Parathyroid adenoma (tissue), 2 donors: Measurements from ENCODE around the gene DNAI1.

Experiments used
- H2AFZ ChIP-seq: fragments of 300-600 bp; sonication (generic); one replicate; pipeline ENCODE4 v1.7.0; 2017; ENCODE audit warnings: antibody characterized with exemption, mild to moderate bottlenecking
- H3K27ac ChIP-seq: fragments of 300-600 bp; sonication (generic); one replicate; pipeline ENCODE4 v1.7.0; 2017
- H3K27me3 ChIP-seq: fragments of 300-600 bp; sonication (generic); one replicate; pipeline ENCODE4 v1.7.0; 2017; ENCODE audit warnings: low read length; ENCODE audit not compliant: control insufficient read depth, insufficient read depth
- H3K36me3 ChIP-seq: fragments of 300-600 bp; sonication (generic); one replicate; pipeline ENCODE4 v1.7.0; 2017; ENCODE audit warnings: low read length; ENCODE audit not compliant: control insufficient read depth, insufficient read depth
- H3K4me1 ChIP-seq: fragments of 300-600 bp; sonication (generic); one replicate; pipeline ENCODE4 v1.7.0; 2017; ENCODE audit warnings: control low read depth
- H3K4me2 ChIP-seq: fragments of 300-600 bp; sonication (generic); one replicate; pipeline ENCODE4 v1.7.0; 2017; ENCODE audit warnings: low read length
- H3K4me3 ChIP-seq: fragments of 300-600 bp; sonication (generic); one replicate; pipeline ENCODE4 v1.7.0; 2017; ENCODE audit warnings: low read depth, low read length
- H3K79me2 ChIP-seq: fragments of 300-600 bp; sonication (generic); one replicate; pipeline ENCODE4 v1.7.0; 2017; ENCODE audit warnings: control low read depth
- H3K9ac ChIP-seq: fragments of 300-600 bp; sonication (generic); one replicate; pipeline ENCODE4 v1.7.0; 2017; ENCODE audit warnings: mild to moderate bottlenecking
- H3K9me3 ChIP-seq: fragments of 300-600 bp; sonication (generic); one replicate; pipeline ENCODE4 v1.7.0; 2017; ENCODE audit warnings: low read length; ENCODE audit not compliant: control insufficient read depth
- CTCF ChIP-seq: fragments of 300-600 bp; sonication (generic); IDR thresholded peaks from one replicate; pipeline ENCODE4 v1.7.0; 2017; ENCODE audit warnings: antibody characterized with exemption, mild to moderate bottlenecking
- donor health status: primary hyperparathyroidism.

DNAI1 gene

GRCh38 chr9:34558919-34559623 is 100.5 kb downstream of the DNAI1 start:
- Histone ChIP-seq H3K4me2 (no peak overlapping the region), H3K27me3 (no peaks in the 10 kb centered on the region), H2AFZ (peak overlapping the region; percentile 76), H3K79me2 (no peaks in the 10 kb centered on the region), H3K36me3 (no peaks in the 10 kb centered on the region), H3K9me3 (no peaks in the 10 kb centered on the region), H3K9ac (no peak overlapping the region), H3K4me1 (peaks cover 17% of the 10 kb centered on the region), H3K27ac (peak overlapping the region; percentile 72), H3K4me3 (no peak overlapping the region)
- no peak for TF ChIP-seq CTCF

GRCh38 chr9:34559624-34560455 is 101.2 kb downstream of the DNAI1 start:
- Histone ChIP-seq H3K27ac (peak overlapping the region; percentile 72), H3K4me2 (no peak overlapping the region), H2AFZ (peak overlapping the region; percentile 76), H3K79me2 (no peaks in the 10 kb centered on the region), H3K4me1 (peaks cover 17% of the 10 kb centered on the region), H3K9ac (no peak overlapping the region), H3K36me3 (no peaks in the 10 kb centered on the region), H3K27me3 (no peaks in the 10 kb centered on the region), H3K4me3 (no peak overlapping the region), H3K9me3 (no peaks in the 10 kb centered on the region)
- no peak for TF ChIP-seq CTCF

- H3K4me3 ChIP-seq, result no peak overlapping the region
- H2AFZ ChIP-seq, result no peak overlapping the region
- no peaks in the 10 kb centered on the region for H3K9me3 ChIP-seq
- H3K79me2 ChIP-seq, result no peaks in the 10 kb centered on the region
- H3K4me1 ChIP-seq, result peaks cover 17% of the 10 kb centered on the region
- TF ChIP-seq CTCF, result no peak
- no peak overlapping the region for H3K4me2 ChIP-seq
- no peaks in the 10 kb centered on the region for H3K36me3 ChIP-seq
- no peak overlapping the region for H3K27ac ChIP-seq
- H3K9ac ChIP-seq, result no peak overlapping the region
- no peaks in the 10 kb centered on the region for H3K27me3 ChIP-seq
Observed at GRCh38 chr9:34560599-34561214, 102.1 kb downstream of the DNAI1 start.

GRCh38 chr9:34562135-34562745 is 103.6 kb downstream of the DNAI1 start:
- H3K27ac ChIP-seq, result no peak overlapping the region
- peaks cover 17% of the 10 kb centered on the region for H3K4me1 ChIP-seq
- no peaks in the 10 kb centered on the region for H3K27me3 ChIP-seq
- H3K79me2 ChIP-seq, result no peaks in the 10 kb centered on the region
- TF ChIP-seq CTCF, result peak; percentile 10
- no peak overlapping the region for H2AFZ ChIP-seq
- H3K4me3 ChIP-seq, result no peak overlapping the region
- no peaks in the 10 kb centered on the region for H3K36me3 ChIP-seq
- no peak overlapping the region for H3K9ac ChIP-seq
- no peak overlapping the region for H3K4me2 ChIP-seq
- no peaks in the 10 kb centered on the region for H3K9me3 ChIP-seq
